Progenitor cell of endocrine pancreas (in vitro differentiated cells): ENCODE measurements around the gene CHD9. TPM values are rescaled to one million over a fixed set of nuclear protein-coding genes. Genes with fewer than 3 reads are reported as not detected.

Experiments
- DNase-seq: peaks from one replicate; pipeline ENCODE4 v3.0.0; 2021; ENCODE audit warnings: low spot score; ENCODE audit not compliant: unreplicated experiment
- H3K27ac Mint-ChIP-seq: 2 replicates; pipeline ENCODE4 v1.8.0; 2021; ENCODE audit warnings: mild to moderate bottlenecking, moderate library complexity, mixed read lengths
- H3K27me3 Mint-ChIP-seq: 2 replicates; pipeline ENCODE4 v1.8.0; 2021; ENCODE audit warnings: mixed read lengths
- H3K36me3 Mint-ChIP-seq: 2 replicates; pipeline ENCODE4 v1.8.0; 2022; ENCODE audit warnings: mixed read lengths; ENCODE audit not compliant: insufficient read depth
- H3K4me1 Mint-ChIP-seq: 2 replicates; pipeline ENCODE4 v1.8.0; 2021; ENCODE audit warnings: low read depth, mixed read lengths
- H3K4me3 Mint-ChIP-seq: 2 replicates; pipeline ENCODE4 v1.8.0; 2021; ENCODE audit warnings: low read depth, mild to moderate bottlenecking, moderate library complexity, mixed read lengths
- H3K9me3 Mint-ChIP-seq: 2 replicates; pipeline ENCODE4 v1.8.0; 2021; ENCODE audit warnings: low read depth, mixed read lengths
- total RNA-seq: library from RNA; stranded (reverse); gene quantifications from 2 replicates; pipeline ENCODE4 v1.2.1, GENCODE V29; 2021
- TF ChIP-seq, protein P1 (sequence below): fragments of 200-600 bp; sonication (generic); IDR thresholded peaks from one replicate; pipeline ENCODE4 v1.5.0; 2021; ENCODE audit warnings: antibody characterized with exemption, mild to moderate bottlenecking; ENCODE audit not compliant: unreplicated experiment

Gene CHD9
- total RNA-seq, 1 donor from 2014 or later: 67.7 TPM

DNA sequence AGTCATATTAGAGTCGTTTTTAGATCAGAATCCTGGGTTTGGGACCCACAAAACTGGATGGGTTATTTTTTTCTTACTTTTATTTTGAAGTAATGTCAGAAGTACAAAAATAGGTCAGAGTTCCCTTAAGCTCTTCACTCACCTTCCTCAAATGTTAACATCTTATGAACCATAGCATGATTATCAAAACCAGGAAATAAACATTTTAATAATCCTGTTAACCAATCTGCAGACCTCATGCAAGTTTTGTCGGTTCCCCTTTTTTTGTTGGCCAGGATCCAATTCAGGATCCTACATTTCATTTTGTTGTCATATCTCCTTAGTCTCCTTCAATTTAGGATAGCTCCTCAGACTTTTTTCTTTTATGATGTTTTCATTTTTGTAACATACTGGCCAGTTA, 162.0 kb downstream of the CHD9 start:
- peaks cover 6% of the 10 kb centered on the region for H3K4me1 Mint-ChIP-seq
- peak overlapping the region; percentile 62 for H3K27ac Mint-ChIP-seq

GRCh38 chr16:53219371-53219770, 164.6 kb downstream of the CHD9 start:
- TF ChIP-seq, protein P1, sequence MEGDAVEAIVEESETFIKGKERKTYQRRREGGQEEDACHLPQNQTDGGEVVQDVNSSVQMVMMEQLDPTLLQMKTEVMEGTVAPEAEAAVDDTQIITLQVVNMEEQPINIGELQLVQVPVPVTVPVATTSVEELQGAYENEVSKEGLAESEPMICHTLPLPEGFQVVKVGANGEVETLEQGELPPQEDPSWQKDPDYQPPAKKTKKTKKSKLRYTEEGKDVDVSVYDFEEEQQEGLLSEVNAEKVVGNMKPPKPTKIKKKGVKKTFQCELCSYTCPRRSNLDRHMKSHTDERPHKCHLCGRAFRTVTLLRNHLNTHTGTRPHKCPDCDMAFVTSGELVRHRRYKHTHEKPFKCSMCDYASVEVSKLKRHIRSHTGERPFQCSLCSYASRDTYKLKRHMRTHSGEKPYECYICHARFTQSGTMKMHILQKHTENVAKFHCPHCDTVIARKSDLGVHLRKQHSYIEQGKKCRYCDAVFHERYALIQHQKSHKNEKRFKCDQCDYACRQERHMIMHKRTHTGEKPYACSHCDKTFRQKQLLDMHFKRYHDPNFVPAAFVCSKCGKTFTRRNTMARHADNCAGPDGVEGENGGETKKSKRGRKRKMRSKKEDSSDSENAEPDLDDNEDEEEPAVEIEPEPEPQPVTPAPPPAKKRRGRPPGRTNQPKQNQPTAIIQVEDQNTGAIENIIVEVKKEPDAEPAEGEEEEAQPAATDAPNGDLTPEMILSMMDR: no peak
- Mint-ChIP-seq H3K36me3 (peaks cover 4% of the 10 kb centered on the region), H3K4me3 (no peak overlapping the region), H3K27ac (no peak overlapping the region), H3K9me3 (no peaks in the 10 kb centered on the region), H3K4me1 (no peaks in the 10 kb centered on the region), H3K27me3 (no peaks in the 10 kb centered on the region)
- DNase-seq: no peak

More for the DNA sequence above, 162.0 kb downstream of the CHD9 start:
- Mint-ChIP-seq H3K4me3 (no peak overlapping the region), H3K36me3 (peaks cover 11% of the 10 kb centered on the region), H3K27me3 (no peaks in the 10 kb centered on the region), H3K9me3 (no peaks in the 10 kb centered on the region)
- DNase-seq: no peak
- TF ChIP-seq, protein P1: no peak

- TF ChIP-seq, protein P1: no peak
- Mint-ChIP-seq H3K4me3 (no peak overlapping the region), H3K27ac (no peak overlapping the region), H3K4me1 (no peaks in the 10 kb centered on the region), H3K9me3 (no peaks in the 10 kb centered on the region), H3K36me3 (peaks cover 4% of the 10 kb centered on the region), H3K27me3 (no peaks in the 10 kb centered on the region)
- DNase-seq: no peak
Measured at GRCh38 chr16:53219795-53220454, 165.1 kb downstream of the CHD9 start.

DNA sequence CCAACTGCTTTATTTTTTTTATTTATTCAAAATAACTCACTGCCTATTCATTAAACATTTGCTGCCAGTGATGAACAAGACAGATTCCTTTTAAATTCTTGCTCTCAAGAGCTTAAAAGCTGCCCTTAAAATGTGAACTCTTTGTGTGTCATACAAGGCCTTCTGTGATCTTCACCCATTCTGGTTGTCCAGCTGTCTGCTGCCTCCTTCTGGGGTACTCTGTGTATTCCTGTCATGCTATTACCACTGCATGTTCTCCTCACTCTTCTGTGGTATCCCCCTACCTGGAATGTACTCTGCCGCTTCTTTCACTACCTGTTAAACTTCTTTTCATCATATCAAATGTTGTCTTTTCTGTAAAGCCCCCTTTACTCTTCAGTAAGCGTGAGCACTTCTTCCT, 165.8 kb downstream of the CHD9 start:
- no peak overlapping the region for H3K27ac Mint-ChIP-seq
- no peaks in the 10 kb centered on the region for H3K4me1 Mint-ChIP-seq
- no peaks in the 10 kb centered on the region for H3K9me3 Mint-ChIP-seq
- H3K36me3 Mint-ChIP-seq: peaks cover 4% of the 10 kb centered on the region
- no peak for DNase-seq
- no peaks in the 10 kb centered on the region for H3K27me3 Mint-ChIP-seq
- H3K4me3 Mint-ChIP-seq: no peak overlapping the region
- TF ChIP-seq, protein P1: peak; percentile 24

GRCh38 chr16:53224951-53225533, 170.3 kb downstream of the CHD9 start:
- Mint-ChIP-seq H3K27ac (no peak overlapping the region), H3K36me3 (peaks cover 13% of the 10 kb centered on the region), H3K27me3 (no peaks in the 10 kb centered on the region), H3K4me3 (no peak overlapping the region), H3K9me3 (no peaks in the 10 kb centered on the region), H3K4me1 (no peaks in the 10 kb centered on the region)
- no peak for DNase-seq
- TF ChIP-seq, protein P1: no peak
